ENCODE data around the gene CDH8.
"Not testable (repeated sequence)": the region's sequence is repeated elsewhere in the genome, so short reads cannot be mapped to it uniquely, and the experiment has no call there.

Gene CDH8

DNA sequence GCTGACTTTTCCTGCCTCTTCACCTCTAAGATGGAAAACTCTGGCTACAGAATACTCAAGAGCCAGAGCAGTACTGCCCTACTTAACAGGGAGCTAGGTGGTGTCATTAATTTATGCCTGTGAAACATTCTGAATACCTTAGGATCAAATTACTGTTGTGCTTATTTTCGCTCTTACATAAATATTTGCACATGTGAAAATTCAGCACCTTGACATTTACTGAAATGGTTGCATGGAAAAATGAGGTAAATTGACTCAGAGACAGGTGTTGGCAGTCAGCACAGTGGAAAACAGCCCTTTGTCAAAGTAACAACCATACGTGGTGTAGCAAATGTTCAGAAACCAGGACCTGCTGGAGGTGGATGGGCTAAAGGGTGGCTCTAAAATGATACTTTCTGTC lies 193.6 kb downstream of the CDH8 start:
- no peak for DNase-seq

DNA sequence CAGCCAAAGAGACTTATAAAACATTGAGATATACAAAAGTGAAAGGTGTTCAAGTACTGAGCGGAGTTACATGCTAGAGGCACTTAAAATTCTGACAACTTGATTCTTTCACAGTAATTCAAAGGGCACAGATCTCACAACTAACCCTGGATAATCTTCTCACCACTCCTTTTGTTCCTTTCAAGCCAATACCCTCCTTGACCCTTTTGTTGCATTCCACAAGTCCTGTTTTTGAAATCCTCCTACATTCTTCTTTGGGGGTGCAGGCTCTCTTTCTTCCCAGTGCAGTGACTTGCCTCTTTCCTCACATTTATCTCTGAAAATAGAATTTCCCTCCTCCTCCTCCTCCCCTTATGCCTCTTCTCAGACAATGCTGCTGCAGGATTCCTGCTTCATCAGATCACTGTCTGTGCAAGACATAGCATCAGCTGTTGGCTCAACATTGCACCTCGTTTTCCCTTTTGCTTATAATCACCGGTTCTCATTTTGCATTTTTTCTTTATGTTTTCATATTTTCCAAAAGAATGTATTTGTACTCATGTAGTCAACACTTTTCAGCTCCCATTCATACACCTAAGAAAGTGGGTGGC lies 199.3 kb downstream of the CDH8 start:
- no peak for DNase-seq

DNA sequence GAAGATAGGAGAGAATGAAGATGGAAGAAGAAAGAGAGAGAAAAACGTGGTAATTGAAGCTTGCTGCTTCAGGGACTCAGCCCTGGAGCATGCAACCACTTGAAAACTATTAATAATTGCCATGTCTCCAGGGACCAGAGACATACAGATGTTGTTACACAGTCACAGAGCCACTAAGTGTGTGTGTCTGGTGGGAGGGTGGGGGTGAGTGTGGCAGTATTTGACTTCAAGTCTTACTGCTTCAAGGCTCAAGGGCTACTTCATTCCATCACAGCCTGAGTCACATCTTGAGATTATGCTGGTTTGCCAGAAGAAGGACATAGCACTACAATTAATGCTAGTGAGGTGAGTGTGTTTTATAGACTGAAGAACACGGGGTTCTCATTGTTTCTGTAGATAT lies 202.2 kb downstream of the CDH8 start:
- no peak for DNase-seq

DNA sequence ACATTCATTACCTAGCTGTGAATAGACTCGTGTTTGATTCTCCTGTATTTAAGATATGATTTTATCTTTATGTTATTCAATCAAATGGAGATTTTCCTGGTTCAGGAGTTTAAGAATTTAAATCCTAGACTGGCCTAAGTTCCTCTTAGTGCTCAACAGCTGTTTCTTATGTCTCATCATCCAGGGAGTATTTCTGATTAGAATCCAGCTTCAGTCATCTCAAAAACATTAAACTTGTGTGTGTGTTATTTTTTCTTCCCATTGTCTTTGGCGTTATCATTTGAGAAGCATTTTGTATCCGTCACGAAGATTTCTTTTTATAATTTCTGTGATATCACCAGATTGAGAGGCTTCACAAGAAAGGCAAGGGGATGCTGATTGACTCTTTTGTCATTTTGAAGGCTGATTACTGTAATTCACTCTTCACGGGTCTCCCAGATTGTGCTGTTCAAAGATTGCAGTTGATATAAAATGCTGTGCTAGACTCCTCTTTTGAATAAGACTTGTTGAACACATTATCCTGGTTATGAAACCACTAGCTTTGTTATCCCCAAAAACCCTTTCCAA lies 204.8 kb downstream of the CDH8 start:
- DNase-seq, result no peak

DNA sequence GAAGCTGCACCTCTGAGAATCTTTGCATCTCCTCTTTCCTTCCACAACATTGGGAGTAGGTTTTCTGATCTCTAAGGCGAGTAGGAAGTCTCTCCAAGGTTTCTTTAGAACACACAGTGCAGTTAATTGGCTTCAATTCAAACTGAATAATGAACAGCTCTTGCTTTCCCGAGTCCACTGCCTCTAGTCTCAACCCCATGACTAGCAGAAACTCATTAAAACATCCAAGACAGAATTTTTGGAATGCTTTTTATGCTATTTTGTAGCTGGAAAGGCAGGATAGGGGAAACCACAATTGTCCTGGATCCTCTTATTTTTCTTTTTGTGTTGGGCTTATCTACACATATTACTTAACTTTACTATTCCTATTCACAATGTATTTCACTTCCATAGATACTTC lies 206.6 kb downstream of the CDH8 start:
- no peak for DNase-seq

DNA sequence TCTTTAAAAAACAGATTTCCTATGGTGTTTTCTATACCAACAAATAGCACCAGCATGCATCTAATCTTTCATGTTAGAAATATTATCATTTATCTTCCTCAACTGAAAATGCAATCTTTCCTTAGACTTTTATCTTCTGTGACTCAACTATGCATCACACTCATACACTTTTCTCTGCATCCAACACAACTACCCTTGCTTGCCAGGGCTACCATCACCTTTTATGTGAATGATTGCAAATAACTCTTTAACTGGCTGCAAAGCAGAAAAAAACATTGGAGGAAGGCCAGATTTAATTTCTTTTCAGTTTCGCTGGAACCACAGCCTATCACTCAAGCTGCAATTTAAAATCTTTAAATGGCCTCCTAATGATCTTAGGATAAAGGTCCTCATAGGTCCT lies 212.9 kb downstream of the CDH8 start:
- no peak for DNase-seq

DNA sequence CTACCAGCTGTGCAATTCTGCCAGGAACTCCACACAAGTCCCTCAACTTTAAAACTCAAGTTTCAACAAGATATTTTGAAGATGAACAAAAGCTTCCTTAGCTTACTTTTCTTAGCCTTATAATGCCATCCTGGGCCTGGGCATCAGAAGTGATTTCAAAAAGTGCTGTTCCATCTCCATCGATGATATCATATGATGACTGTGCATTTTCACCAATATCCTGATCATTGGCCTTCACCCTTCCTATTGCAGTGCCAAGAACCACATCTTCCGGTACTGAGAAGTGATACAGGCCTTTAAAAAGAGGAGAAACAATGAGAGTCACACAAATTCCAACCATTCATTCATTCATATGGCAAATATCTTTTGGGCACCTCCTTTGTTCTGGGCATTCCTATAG lies 215.4 kb downstream of the CDH8 start:
- no peak for DNase-seq

DNA sequence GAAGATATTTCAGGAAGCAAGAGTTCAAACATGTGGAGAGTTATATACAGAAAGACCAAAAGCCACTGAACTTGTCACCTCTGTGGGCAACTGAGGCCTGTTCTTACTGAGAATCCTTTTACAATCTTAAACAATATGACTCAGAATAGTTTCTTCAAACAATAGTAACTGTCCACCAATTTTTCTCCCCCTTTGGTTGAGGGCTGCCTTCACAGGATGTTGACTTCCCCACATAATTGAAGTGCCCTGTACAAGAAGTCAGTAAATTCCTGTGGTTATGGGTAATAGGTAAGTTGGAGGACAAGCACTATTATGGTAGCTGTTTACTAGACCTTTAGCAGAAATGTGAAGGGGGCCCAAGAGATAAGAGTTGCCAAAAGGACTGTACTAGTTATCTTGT lies 215.8 kb downstream of the CDH8 start:
- no peak for DNase-seq

DNA sequence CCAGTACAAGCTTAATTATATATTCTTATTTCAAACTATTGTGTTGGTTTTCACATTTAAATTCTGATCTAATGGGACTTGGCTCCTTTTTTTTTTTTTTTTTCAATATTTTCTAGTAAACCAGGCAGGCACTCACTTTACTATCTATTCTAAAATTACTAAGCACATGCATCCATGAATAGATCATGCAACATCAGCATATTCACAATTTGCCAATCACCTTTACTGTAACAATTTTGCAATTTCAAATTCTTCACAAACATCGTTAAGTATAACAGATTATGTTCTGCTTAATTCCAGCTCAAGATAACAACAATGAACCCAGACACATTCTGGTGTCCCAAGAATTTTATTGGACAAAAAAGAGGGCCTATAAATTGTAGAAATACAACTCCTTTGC lies 217.4 kb downstream of the CDH8 start:
- DNase-seq, result no peak

DNA sequence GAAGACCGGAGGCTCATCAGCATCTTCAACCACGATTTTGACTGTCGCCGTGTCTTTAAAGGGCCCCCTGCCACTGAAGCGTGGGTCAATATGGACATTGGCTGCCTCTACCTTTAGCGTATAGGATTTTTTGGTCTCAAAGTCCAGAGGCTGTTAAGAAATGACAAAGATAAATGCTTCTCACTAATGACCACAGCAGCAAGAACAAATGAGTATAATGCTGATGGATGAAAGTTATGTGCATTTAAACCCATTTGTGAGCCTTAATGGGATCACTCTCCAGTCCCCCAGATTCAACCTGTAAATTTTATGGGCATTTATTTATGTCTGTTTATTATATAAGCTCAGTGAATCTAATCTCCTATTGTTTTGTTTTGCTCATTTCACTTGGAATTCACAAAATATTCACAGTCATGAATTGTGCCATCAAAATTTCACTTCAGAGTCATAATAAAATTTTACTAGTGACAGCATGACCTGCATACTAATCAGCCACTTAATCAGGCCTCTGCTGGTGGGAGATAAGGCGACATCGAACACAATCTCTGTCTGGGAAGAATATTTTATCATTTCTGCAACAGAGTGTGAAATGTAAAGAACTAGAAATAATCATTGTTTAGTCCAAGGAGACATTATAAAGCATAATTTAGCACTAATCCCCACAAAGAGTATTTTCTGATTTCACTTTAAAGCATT lies 218.5 kb downstream of the CDH8 start:
- DNase-seq, result no peak

DNA sequence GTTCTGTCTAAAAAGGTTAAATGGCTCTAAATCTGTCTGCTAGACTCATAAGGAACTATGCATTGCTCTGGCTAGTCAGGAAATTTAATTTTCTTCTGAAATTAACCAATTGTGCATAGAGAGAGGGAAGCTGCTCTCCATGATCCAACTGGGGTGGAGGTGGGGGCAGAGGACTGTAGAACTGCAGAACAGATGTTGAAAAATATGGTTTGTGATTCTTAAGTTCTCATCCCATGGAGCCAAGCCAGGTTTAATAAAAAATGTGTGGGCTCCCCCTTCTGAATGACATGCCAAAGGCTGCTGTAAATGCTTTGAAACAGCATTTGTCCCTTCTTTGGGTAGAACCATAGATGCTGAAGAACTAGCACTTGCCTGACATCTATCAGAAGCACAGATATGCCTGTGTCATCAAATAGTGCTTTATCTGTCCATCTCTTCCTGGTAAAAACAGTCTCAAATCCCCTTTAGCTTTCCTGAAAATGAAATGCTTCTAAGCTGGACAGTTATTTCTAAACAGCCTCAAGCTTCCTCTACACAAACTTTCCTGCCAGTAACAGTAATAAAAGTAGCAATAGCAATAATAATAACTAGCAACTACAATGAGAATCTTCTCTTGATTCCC lies 221.4 kb downstream of the CDH8 start:
- no peak for DNase-seq

DNA sequence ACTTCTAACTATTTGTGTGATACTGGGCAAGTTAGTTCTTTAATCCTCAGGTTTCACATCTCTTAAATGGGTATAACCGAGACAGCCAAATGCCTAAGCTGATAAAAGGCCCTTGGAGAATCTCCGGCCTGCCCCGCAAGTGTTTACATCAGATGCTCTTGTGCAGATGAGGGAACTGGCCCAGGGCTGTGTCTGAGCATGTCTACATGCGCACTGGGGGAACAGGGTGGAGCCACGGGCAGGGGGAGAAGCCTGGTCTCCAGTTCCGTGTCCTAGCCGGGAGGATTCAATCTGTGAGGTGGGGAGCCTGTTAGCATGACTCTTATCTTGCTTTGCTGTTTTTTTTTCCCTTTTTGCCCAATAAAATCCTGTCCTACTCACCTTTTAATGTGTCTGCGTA lies 222.9 kb downstream of the CDH8 start:
- DNase-seq, result no peak

DNA sequence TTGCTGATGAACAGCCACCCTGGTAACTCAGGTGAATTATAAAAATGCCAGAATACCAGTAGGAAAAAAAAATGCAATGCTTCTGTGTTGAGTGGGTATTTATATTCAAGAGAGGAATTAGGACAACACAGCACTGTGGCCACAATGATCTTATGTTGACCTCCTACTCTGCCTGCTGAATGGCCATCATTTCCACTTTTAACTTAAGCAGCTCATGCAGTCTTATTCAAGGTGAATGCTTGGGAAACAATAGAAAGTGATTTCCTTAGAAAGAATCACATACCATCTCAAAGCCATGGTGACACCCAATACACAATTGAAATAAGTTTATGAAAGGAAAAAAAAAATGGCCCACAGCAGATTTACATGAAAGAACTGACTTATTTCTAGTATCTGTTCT lies 224.0 kb downstream of the CDH8 start:
- no peak for DNase-seq

DNA sequence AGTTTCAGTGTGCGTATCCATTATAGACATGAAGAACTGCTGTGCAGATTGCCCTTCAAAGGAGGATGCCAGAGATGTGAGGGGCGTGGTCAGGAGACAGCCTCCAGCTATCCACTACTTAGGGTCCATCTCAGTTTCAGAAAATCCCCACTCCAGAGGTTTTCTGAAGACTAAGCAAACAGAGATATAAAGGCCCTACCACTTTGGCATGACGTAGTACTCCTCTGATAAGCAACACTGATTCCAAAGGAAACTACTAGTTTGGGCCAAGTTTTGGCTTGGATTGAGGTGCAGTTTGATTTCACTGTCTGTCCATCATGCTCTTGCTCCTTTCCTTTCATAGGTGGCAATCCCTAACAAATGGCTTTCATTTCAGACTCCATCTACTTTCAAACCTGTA lies 228.7 kb downstream of the CDH8 start:
- no peak for DNase-seq

DNA sequence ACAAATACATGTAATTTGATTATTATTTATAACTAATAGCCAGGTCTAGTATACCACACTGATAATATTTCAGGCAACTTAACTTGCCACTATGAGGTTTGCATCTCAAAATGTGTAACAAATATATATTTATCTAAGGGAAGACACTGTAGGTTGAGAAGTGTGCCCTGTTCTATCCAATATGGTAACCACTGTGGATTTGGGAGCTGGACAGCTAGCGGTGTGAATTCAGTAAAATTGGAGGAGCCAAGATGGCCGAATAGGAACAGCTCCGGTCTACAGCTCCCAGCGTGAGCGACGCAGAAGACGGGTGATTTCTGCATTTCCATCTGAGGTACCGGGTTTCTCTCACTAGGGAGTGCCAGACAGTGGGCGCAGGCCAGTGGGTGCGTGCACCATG lies 235.0 kb downstream of the CDH8 start:
- not testable (repeated sequence) for DNase-seq

DNA sequence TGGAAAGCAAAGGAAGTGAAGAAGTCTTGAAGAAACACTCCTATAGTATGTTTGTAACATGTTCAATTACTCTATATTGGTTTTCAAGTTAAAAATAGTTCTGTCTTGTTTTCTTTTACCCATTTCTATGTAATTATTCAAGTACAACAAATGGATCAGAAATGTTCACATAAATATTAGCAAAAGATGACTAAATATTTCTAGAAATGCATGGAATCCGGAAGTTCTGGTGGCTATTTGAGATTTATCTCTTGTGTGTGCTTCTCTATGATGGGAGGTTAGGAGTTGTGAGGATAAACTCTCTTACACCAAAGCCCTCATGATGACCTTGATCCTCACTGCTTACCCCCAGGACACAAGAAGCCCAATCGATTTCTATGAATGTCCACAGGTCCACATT lies 237.5 kb downstream of the CDH8 start:
- no peak for DNase-seq

DNA sequence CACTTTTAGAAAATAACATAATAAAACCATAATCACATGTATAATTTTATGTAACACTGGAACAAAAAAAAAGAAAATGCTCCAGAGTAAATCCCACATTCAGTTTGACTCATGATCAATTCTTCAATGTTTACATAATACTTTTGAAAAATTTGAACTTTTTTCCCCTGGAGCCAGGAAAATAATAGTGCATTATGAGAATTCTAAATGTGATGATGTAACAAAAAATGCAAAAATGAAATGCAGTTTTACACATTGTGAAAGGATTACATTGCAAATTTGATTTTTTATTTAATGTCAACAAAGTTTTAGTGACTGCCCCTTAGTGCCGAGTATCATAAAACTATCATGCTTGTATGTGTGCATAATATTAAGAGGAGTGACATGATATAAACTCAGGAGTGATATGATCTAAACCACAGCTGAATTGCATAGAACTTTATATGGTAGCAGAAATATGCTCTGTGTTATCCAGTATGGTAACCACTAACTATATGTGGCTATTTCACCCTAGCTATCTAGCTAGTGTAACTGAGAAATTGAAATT lies 238.2 kb downstream of the CDH8 start:
- no peak for DNase-seq

DNA sequence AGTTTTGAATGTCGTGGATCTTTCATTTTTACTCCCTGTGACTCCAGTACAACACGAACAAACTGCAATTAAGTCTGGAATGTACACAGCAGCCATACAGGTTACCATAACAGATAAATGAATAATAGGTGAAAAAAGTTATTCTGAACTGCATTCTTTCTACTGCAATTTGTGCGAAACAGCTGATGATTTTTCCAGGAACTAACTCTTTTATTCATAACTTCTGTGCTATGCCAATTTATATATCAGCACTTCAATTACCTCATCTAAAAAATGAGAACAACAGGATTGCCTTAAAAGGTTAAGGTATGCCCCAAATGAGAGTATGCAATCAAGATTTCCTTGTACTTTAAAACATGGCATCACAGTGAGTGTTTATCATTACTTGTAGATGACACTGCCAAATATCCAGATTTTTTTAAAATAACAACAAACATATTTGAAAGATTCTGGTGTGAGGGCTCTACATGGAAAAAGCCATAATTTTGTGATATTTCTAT lies 238.9 kb downstream of the CDH8 start:
- no peak for DNase-seq

DNA sequence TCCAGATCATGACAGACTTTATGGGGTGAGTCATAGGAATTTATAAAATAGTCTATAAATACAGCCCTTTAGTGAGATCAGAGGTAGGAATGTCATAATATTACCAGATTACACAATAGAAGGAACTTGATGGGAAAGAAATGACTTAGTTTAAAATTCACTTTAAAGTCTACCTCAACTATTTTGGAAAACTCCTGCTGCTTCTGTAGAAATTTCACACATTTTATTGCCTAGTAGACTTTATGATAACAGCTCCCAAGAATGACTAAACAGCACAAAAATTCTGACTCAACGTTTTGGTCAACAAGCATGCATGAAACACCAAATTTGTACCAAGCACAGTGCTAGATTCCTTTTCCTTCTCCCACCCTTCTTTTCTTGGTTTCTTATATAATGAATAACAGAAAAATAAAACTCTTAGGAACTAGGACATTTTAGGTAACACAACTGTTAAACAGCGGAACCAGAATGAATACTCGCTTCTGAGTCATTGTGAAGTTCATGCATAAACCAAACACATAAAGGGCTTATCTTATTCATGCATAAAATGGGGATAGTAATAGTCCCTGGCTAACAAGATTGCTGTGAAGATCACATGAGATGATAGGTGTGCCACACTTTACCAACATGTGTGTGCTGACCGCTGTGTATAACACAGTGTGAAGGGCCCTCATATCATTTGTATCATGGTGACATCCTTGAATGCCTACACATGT lies 243.9 kb downstream of the CDH8 start:
- peak in 1 of 2 donors; percentile 2 for DNase-seq

DNA sequence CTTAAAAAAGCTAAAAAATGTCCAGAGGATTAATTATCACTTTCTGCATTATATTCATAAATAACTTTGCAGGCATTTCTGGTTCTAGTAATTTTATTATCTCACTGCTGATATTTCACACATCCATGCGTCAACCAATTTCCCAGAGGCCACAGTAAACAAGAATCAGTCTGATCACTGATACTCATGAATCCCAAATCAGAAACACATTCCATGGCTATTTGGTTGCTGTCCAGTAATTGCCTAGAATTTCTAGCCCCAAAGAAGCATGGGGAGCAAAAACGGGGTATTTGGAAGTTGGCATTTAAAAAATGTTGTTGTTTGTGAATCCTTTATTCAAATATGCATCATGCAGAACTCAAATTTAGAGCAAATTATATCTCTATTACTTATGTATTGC lies 244.8 kb downstream of the CDH8 start:
- DNase-seq, result no peak

DNA sequence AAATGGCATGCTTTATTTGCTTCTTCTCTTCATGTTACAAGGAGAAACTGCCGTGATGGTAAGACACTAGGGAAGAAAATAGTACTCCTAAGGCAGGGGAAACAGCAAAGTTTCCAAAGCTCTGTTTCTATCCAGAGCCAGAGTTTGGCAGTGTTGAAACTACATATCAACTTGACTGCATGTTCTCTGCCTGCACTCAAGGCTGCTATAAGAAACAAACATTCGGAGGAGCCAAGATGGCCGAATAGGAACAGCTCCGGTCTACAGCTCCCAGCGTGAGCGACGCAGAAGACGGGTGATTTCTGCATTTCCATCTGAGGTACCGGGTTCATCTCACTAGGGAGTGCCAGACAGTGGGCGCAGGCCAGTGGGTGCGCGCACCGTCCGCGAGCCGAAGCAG lies 254.4 kb downstream of the CDH8 start:
- DNase-seq, result not testable (repeated sequence)

DNA sequence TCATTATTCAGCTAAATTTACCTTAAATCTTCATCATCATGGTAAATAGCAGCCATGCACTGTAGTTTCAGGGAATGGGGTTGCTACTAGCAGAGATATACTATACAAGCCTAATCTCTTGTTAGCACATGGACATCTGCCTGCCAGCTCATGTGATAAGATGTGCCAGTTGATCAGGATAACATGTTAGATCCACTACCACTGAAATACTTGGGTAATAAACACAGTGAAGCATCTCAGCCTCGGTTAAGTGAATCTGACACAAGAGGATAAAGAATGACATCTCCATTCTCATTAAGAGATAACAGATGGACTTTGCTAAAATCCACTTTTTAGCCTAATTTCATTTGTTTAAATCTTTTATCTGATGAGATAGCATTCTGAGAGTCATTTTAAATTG lies 256.1 kb downstream of the CDH8 start:
- DNase-seq, result no peak

DNA sequence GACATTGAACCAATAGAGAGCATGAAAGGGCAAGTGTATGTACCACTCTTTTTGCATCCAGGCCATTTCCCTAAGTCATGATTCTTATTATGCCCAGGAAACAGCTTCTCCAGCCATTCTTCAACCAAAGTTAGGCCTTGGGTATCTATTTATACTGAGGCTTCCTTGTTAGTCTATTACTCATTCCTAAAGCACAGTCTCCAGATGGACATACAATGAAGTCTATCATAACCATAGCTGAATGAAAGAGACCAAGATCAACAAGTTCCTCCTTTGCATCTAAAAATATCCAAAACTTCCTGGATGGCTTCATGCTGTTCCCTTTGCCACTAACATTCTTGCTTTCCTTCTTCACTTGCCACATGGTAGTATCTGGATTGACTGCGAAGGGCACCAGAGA lies 265.9 kb downstream of the CDH8 start:
- no peak for DNase-seq
